GM03348 (cell line): Measurements from ENCODE around the gene DCDC1.

ENCODE experiments used
- DNase-seq: peaks from one replicate; pipeline ENCODE4 v3.0.0; 2012; ENCODE audit warnings: low spot score

DCDC1 gene

DNA sequence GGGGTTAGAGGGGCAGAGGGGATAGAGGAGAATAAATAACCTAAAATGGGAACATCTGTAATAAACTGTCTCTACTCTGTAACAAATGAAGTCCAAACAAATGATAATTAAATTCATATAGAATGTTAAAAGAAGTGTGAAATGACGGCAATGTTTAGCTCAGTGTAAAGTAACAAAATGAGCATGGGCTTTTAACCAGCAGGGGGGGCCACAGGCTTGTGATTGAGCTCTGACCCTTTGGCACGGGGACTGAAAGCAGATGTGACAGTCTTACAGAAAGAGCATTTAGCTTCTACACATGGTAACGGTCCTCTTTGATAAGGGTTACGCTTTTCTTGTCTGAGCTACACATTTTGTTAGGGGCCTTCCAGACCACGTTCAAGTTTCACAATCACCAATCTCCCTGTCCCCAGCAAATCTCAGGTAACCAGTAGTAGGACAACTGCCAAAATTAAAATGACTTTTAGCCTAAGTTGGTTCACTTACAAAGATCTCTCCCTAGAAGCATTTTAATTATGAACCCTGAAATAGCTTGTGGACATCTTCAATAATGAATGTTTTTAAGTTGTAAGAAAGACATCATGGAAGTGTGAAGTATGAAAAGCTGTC is 262.5 kb downstream of the DCDC1 start:
- peak; percentile 48 for DNase-seq

GRCh38 chr11:31106326-31106725 is 263.2 kb downstream of the DCDC1 start:
- DNase-seq: no peak

DNA sequence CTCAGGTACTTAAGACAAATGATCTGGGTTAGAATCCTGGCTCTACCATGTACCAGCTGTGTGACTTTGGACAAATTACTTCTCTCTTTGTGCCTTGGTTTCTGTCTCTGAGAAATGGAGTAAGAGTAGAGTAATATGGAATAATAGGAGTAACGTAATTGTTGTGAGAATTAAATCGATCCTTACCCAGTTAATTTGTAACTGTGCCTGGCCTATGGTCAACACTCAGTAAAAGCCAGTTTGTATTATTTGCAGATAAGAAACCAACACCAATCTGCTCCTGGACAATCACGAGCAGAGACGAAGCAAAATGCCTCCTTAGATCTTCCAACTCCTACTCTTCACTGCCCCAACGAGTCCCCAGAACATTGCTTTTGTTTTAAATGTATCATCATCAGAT is 266.7 kb downstream of the DCDC1 start:
- DNase-seq: no peak

- DNase-seq: no peak
Observed at GRCh38 chr11:31102316-31102715, 267.2 kb downstream of the DCDC1 start.

- DNase-seq: no peak
Observed at GRCh38 chr11:31096191-31096805, 273.2 kb downstream of the DCDC1 start.

DNA sequence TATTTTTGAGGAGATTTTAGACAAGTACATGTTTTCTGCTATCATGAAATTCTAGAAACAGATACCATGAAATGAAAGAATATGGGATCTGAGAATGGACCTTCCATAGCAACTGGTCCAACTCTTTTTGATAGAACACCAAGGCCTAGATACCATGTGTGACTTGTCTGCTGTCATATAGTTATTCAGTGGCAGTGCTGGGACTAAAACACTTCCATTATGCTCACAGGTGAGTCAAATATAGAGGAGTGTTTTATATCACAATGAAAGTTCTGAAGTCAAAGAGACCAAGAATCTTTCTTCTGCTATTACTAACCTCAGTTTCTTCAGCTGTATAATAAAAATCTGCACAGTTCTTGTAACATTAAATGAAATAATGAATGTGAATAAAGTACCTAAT is 276.9 kb downstream of the DCDC1 start:
- DNase-seq: no peak

DNA sequence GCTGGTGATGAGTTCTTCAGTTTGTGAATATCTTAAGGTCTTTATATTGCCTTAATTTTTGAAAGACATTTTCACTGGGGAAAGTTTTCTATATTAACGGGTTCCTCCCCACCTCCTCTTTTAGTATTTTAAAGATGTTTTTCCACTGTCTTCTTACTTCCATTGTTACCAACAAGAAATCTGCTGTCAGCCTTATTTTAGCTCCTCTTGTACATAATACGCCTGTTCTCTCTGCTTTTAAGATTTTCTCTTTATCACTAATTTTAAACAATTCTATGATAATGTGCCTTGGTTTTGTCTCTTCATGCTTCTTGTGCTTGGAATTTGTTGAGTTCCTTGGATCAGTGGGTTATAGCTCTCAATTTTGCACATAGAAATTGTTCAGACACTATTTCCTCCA is 280.4 kb downstream of the DCDC1 start:
- DNase-seq: no peak

DNA sequence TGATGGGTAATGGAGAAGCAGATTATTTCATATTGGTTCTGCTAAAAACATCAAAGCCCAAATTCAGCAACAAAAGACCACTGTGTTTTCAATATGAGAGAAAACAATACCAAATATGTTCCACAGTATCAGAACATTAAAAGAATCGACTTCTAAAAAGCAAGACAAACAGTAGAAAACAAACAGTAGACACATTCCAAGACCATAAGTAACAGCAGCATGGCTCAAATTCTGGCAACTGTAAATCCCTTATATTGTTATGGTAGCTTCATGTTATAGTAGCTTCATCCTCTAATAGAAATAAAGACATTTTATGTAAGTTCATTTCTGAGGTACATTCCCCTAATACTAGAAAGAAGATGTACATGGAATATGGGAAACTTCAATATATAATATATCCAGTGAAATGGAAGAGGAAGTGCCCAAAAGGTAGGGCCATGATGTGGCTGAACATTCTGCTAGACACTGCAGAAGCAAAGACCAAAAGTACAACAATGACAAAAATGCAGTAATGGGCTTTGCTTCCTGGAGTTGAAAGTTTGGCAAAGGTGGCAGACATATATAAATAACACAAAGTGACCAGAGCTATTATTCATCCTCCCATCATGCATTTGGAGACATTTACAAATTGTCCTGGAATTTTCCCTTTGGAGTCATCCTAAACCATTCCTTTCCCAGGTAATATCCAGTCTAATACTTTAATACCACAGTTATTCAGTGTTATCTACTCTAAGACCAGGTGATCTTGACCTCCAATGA is 299.9 kb downstream of the DCDC1 start:
- no peak for DNase-seq

DNA sequence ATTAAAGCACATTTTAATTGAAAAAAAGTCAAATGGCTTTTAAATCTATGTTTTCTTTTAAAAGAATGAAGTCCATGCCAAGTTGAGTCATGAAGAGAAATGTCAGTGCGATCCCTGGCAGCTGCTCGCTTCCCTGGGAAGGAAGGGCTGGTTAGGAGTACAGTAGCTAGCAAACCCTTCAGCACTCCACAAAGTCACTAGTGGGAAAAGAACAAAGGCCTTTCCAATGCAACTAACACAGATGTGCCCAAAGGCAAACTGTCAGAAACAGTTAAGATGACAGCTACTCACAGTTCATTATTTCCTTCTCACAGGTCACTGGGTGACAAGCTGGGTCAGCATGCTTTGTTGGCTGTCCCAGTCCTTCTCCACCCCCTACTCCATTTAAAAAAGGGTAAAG is 308.7 kb downstream of the DCDC1 start:
- DNase-seq: no peak

- no peak for DNase-seq
Observed at GRCh38 chr11:31059529-31059928, 310.0 kb downstream of the DCDC1 start.

- DNase-seq: no peak
Observed at GRCh38 chr11:31050061-31050765, 319.3 kb downstream of the DCDC1 start.

DNA sequence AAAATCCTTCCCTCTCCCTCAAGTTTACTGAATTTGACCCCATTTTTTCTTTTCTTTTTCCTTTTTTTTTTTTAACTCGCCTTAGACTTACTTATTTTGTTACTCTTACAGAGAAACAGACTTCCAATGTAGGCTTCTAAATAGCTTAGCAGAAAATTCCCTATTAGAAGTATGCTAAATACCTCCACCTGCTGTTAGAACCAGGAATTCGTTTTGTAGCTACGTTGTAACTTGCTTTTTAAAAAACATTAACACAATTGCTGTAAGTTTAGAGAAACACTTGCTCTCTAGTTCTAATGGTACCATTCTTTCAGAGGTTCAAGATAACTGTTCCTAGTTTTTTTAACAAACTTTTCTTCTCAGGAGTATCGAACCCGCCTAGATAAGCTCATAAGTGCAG is 324.2 kb downstream of the DCDC1 start:
- DNase-seq: no peak

DNA sequence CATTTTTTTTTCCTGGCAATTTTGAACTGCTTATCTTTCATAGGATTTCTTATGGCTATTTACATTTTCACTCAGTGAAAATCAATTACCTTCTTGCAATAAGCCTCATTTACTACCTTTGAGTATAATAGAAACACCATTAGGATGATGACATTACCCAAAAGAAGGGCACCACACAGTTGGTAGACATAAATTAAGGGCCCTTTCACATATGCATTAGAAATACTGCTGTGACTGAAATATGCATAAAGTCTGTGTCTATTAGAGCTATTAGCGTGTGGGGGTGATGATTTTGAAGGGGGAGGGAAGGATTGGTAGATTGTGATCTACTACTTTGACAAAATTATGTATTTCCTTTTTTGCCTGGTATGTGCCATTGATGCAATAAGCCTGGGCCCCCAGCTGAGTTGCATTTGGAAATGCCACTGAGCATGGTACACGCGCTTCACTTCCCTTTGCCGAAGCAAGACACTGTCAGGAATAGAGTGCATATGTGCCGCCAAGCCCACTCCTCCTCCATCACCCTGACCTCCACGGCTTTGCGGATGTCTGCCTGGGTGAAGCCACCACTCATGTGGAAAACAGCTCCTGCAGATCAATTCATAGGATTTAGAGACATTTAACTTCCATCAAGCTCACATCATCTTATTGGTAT is 339.3 kb downstream of the DCDC1 start:
- DNase-seq: no peak

GRCh38 chr11:31026315-31026714 is 343.2 kb downstream of the DCDC1 start:
- no peak for DNase-seq

DNA sequence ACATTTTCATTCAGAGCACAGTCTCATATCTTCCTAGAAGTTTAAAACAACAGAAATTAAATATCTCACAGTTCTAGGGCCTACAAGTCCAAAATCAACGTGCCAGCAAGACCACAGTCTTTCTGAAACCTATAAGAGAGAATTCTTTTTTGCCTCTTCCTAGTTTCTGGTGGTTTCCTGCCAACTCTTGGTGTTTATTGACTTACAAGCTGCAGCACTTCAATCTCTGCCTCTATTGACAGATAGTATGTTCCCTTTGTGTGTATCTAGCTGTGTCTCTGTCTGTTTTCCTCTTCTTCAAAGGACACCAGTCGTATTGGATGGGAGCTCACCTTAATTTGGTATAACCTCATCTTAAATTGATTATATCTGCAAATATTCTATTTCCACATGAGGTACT is 347.5 kb downstream of the DCDC1 start:
- DNase-seq: no peak

- DNase-seq: no peak
Observed at GRCh38 chr11:31019786-31020185, 349.8 kb downstream of the DCDC1 start.

- no peak for DNase-seq
Observed at GRCh38 chr11:31005202-31005601, 364.3 kb downstream of the DCDC1 start.

GRCh38 chr11:31001427-31001826 is 368.1 kb downstream of the DCDC1 start:
- DNase-seq: no peak

DNA sequence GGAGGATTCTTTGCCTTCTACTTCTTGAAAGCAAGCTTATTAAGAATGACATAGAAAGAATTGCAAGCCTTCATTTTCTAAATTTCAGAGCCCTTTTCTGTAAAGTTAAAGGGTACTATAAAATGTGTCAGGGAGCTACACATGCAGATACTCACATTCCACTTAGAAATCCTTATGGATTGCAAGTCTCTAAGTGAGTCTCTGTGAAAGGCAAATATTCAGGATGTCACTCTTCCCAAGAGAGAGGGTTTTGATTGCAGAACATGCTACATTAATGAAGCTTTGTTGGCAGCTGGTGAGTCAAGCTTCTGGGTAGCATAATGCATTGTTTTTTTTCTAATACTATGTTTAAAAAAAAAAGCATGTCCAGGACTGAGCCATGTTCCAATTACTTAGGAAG is 369.2 kb downstream of the DCDC1 start:
- no peak for DNase-seq

- DNase-seq: no peak
Observed at GRCh38 chr11:30992513-30992849, 377.1 kb downstream of the DCDC1 start.

DNA sequence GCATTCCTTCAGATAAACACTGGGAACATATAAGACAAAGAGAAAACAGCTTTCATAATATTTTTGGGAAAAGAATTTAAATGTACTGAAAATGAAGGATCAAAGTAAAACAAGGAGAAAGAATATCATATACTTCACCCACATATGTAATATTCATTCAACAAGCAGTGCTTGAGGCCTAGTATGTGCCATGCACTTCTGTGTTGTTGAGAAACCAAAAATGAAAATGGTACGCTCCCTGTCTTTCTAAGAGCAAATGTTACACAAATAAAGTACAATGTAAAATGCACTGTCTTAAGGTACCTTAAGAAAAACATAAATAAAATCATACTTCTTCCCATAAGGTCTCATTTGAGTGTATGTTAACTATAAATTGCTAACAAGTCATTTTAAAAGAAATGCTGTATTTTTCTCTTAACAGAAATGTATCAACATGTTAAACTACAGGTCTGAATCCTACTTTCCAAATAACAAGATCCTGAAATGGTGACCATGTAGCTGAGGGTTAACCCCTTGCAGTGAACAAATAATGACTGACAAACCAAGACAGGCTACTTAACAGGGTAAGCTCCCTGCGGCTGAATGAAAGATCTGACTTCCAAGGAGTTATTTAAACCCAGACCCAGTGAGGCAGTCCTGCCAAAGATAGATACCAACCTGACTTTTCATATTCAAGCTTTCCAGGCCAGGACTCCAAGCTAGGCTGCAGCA is 377.6 kb downstream of the DCDC1 start:
- DNase-seq: no peak

GRCh38 chr11:30991376-30991775 is 378.2 kb downstream of the DCDC1 start:
- no peak for DNase-seq
